DOHH2 (cell line): ENCODE data around the gene L3MBTL4.

Experiments used
- H3F3A ChIP-seq: fragments of 200-600 bp; sonication (generic), shearing (Covaris generic); 2 replicates; pipeline ENCODE4 v1.6.0; 2016; ENCODE audit warnings: antibody characterized with exemption, mild to moderate bottlenecking; ENCODE audit not compliant: control insufficient read depth, insufficient read depth
- H3K27ac ChIP-seq: fragments of 200-600 bp; sonication (generic); 2 replicates; pipeline ENCODE4 v1.5.1; 2014; ENCODE audit warnings: low read depth, mild to moderate bottlenecking, low read length, moderate library complexity
- H3K27me3 ChIP-seq: fragments of 200-600 bp; sonication (generic); 2 replicates; pipeline ENCODE4 v1.6.1; 2014; ENCODE audit warnings: mild to moderate bottlenecking, low read length, mixed read lengths; ENCODE audit not compliant: control insufficient read depth
- H3K36me3 ChIP-seq: fragments of 200-600 bp; sonication (generic); 2 replicates; pipeline ENCODE4 v1.6.1; 2014; ENCODE audit warnings: mild to moderate bottlenecking, low read length, moderate library complexity, mixed read lengths; ENCODE audit not compliant: control insufficient read depth
- H3K4me1 ChIP-seq: fragments of 200-600 bp; sonication (generic); 2 replicates; pipeline ENCODE4 v1.6.1; 2014; ENCODE audit warnings: mild to moderate bottlenecking, low read length, mixed read lengths; ENCODE audit not compliant: control insufficient read depth
- H3K4me2 ChIP-seq: fragments of 200-600 bp; sonication (generic); 2 replicates; pipeline ENCODE4 v1.6.0; 2014; ENCODE audit warnings: mild to moderate bottlenecking, low read length, moderate library complexity
- H3K4me3 ChIP-seq: fragments of 200-600 bp; sonication (generic); 2 replicates; pipeline ENCODE4 v1.5.1; 2014; ENCODE audit warnings: mild to moderate bottlenecking, low read length, mixed read lengths
- H3K79me2 ChIP-seq: fragments of 200-600 bp; sonication (generic); 2 replicates; pipeline ENCODE4 v1.6.1; 2014; ENCODE audit warnings: mild to moderate bottlenecking, low read length, mixed read lengths; ENCODE audit not compliant: control insufficient read depth
- H3K9me2 ChIP-seq: fragments of 200-600 bp; sonication (generic); replicated peaks from 2 replicates; pipeline ENCODE4 v1.6.1; 2014; ENCODE audit warnings: mild to moderate bottlenecking, low read length, mixed read lengths; ENCODE audit not compliant: control insufficient read depth
- H3K9me3 ChIP-seq: fragments of 200-600 bp; sonication (generic); 2 replicates; pipeline ENCODE4 v1.6.1; 2014; ENCODE audit warnings: antibody characterized with exemption, low read length, mixed read lengths; ENCODE audit not compliant: control insufficient read depth, insufficient read depth
- H4K20me1 ChIP-seq: fragments of 200-600 bp; sonication (generic); 2 replicates; pipeline ENCODE4 v1.6.0; 2014; ENCODE audit warnings: low read depth, mild to moderate bottlenecking, antibody characterized with exemption, low read length, moderate library complexity; ENCODE audit not compliant: control insufficient read depth, insufficient read depth
- CTCF ChIP-seq: fragments of 200-600 bp; sonication (generic); IDR thresholded peaks from one replicate; pipeline ENCODE4 v1.5.1; 2014; ENCODE audit warnings: antibody characterized with exemption, mild to moderate bottlenecking, low read depth, low read length; ENCODE audit not compliant: poor library complexity, severe bottlenecking
- EZH2phosphoT487 ChIP-seq: fragments of 200-600 bp; sonication (generic); IDR thresholded peaks from 2 replicates; pipeline ENCODE4 v1.6.1; 2017; ENCODE audit warnings: borderline replicate concordance, mild to moderate bottlenecking, antibody characterized with exemption, low read length, moderate library complexity, mixed read lengths

Gene L3MBTL4

GRCh38 chr18:6414723-6415417, at the start of gene L3MBTL4:
Gene L3MBTL4 (minus strand): TSS chr18:6414911. CDS start chr18:6311625, 103,286 bp downstream.
- TF ChIP-seq EZH2phosphoT487: no peak
- Histone ChIP-seq H3K27me3 (no peaks in the 10 kb centered on the region), H3K79me2 (no peaks in the 10 kb centered on the region), H3K4me1 (no peaks in the 10 kb centered on the region), H3K27ac (no peak within 1 kb of the TSS), H3K4me3 (no peak within 1 kb of the TSS), H3F3A (no peaks in the 10 kb centered on the region), H3K9me3 (peaks cover 4% of the 10 kb centered on the region; the same call in 1 of the 2 replicates), H3K36me3 (no peaks in the 10 kb centered on the region), H3K4me2 (no peak within 1 kb of the TSS), H4K20me1 (no peaks in the 10 kb centered on the region), H3K9me2 (no peaks in the 10 kb centered on the region)

- no peaks in the 10 kb centered on the region for H4K20me1 ChIP-seq
Measured at GRCh38 chr18:6452194-6452593, 37.5 kb upstream of the L3MBTL4 start.

GRCh38 chr18:6449213-6449612, 34.5 kb upstream of the L3MBTL4 start:
- Histone ChIP-seq H4K20me1 (no peaks in the 10 kb centered on the region), H3K79me2 (no peaks in the 10 kb centered on the region), H3K4me2 (no peak overlapping the region), H3K9me2 (no peaks in the 10 kb centered on the region), H3K27me3 (no peaks in the 10 kb centered on the region), H3K4me1 (no peaks in the 10 kb centered on the region), H3K36me3 (no peaks in the 10 kb centered on the region), H3K9me3 (no peaks in the 10 kb centered on the region), H3K4me3 (no peak overlapping the region), H3F3A (no peaks in the 10 kb centered on the region), H3K27ac (no peak overlapping the region)
- TF ChIP-seq CTCF: no peak
- no peak for TF ChIP-seq EZH2phosphoT487

More at GRCh38 chr18:6452194-6452593, 37.5 kb upstream of the L3MBTL4 start:
- no peak overlapping the region for H3K27ac ChIP-seq
- H3K4me1 ChIP-seq: no peaks in the 10 kb centered on the region
- no peaks in the 10 kb centered on the region for H3K9me3 ChIP-seq
- H3K27me3 ChIP-seq: no peaks in the 10 kb centered on the region
- TF ChIP-seq EZH2phosphoT487: no peak
- TF ChIP-seq CTCF: no peak
- no peaks in the 10 kb centered on the region for H3K9me2 ChIP-seq
- no peak overlapping the region for H3K4me3 ChIP-seq
- no peaks in the 10 kb centered on the region for H3F3A ChIP-seq
- H3K79me2 ChIP-seq: no peaks in the 10 kb centered on the region
- no peak overlapping the region for H3K4me2 ChIP-seq
- H3K36me3 ChIP-seq: no peaks in the 10 kb centered on the region

GRCh38 chr18:6444466-6445228, 29.9 kb upstream of the L3MBTL4 start:
- H3K9me3 ChIP-seq: no peaks in the 10 kb centered on the region
- H3K79me2 ChIP-seq: no peaks in the 10 kb centered on the region
- H3K4me1 ChIP-seq: no peaks in the 10 kb centered on the region
- no peaks in the 10 kb centered on the region for H3K27me3 ChIP-seq
- no peak overlapping the region for H3K4me3 ChIP-seq
- H3K4me2 ChIP-seq: no peak overlapping the region
- no peak overlapping the region for H3K27ac ChIP-seq
- no peaks in the 10 kb centered on the region for H3K9me2 ChIP-seq
- TF ChIP-seq EZH2phosphoT487: no peak
- TF ChIP-seq CTCF: no peak
- H3K36me3 ChIP-seq: no peaks in the 10 kb centered on the region
- H4K20me1 ChIP-seq: no peaks in the 10 kb centered on the region
- no peaks in the 10 kb centered on the region for H3F3A ChIP-seq
